ENCODE results near the gene DIS3L2.

GRCh38 chr2:231939022-231939421 lies 22.5 kb upstream of the DIS3L2 start:
- TF ChIP-seq CTCF (conservative IDR thresholded peaks at IDR 0.05; ENCODE audit: low read length) (no peak), EZH2phosphoT487 (IDR thresholded peaks at IDR 0.05; ENCODE audit: borderline replicate concordance) (no peak)
